ENCODE measurements around the gene CDK5R2.

Gene CDK5R2

DNA sequence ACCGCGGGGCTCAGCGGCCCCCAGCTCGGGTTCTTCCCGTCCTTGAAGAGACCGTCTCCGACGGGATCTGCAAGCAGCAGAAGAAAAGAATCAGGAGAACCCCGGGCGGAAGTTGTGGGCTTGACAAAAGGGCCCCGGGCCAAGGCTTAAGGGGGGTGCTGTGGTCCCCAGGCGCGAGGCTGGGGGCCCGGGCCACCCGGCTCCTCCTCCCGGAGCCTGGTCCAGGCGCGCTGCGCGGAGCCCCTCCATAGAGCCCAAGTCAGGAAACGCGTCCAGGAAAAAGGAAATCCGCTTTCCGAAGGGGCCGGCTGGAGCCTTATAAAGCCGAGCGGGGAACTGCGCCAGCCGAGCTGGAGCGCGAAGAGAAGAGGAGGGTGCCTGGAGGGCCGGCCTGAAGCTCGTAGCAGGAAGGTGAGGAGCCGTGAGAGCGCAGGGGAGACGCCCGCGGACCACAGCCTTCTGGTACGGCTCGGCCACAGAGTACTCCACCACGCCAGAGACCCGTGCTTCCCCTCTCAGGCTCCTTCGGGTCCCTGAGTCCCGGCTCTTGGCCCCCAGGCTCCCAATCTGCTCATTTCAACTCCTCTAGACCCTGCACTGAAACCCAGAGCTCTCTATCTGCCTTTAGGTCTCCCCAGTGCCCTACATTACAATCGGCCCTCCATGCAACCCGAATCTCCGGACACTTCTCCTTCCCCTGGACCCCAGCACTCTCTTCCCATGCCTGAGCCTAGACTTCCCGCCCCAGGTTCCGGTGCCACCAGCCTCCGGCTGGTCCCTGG, 25.0 kb downstream of the CDK5R2 start:
- TF ChIP-seq, protein P1, sequence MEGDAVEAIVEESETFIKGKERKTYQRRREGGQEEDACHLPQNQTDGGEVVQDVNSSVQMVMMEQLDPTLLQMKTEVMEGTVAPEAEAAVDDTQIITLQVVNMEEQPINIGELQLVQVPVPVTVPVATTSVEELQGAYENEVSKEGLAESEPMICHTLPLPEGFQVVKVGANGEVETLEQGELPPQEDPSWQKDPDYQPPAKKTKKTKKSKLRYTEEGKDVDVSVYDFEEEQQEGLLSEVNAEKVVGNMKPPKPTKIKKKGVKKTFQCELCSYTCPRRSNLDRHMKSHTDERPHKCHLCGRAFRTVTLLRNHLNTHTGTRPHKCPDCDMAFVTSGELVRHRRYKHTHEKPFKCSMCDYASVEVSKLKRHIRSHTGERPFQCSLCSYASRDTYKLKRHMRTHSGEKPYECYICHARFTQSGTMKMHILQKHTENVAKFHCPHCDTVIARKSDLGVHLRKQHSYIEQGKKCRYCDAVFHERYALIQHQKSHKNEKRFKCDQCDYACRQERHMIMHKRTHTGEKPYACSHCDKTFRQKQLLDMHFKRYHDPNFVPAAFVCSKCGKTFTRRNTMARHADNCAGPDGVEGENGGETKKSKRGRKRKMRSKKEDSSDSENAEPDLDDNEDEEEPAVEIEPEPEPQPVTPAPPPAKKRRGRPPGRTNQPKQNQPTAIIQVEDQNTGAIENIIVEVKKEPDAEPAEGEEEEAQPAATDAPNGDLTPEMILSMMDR (IDR thresholded peaks at IDR 0.05; ENCODE audit: insufficient read depth, low read depth, low read length, missing control alignments): no peak
- DNase-seq (ENCODE audit: low read depth): no peak
- H3K4me3 ChIP-seq (ENCODE audit: low read depth, low read length): no peak overlapping the region

GRCh38 chr2:218985021-218985324, 25.5 kb downstream of the CDK5R2 start, which contains the start of gene FEV:
FEV (minus strand) TSS chr2:218985184; CDS start chr2:218985075, 109 bp downstream.
- H3K4me3 ChIP-seq (ENCODE audit: low read depth, low read length): no peak within 1 kb of the TSS
- TF ChIP-seq, protein P1 (IDR thresholded peaks at IDR 0.05; ENCODE audit: insufficient read depth, low read depth, low read length, missing control alignments): no peak
- no peak for DNase-seq (ENCODE audit: low read depth)

- DNase-seq (ENCODE audit: low read depth): no peak
- H3K4me3 ChIP-seq (ENCODE audit: low read depth, low read length): no peak overlapping the region
- TF ChIP-seq, protein P1 (IDR thresholded peaks at IDR 0.05; ENCODE audit: insufficient read depth, low read depth, low read length, missing control alignments): no peak
Observed at GRCh38 chr2:218985325-218986091, 26.0 kb downstream of the CDK5R2 start.

GRCh38 chr2:218986148-218986761, 26.8 kb downstream of the CDK5R2 start:
- H3K4me3 ChIP-seq (ENCODE audit: low read depth, low read length): no peak overlapping the region
- no peak for DNase-seq (ENCODE audit: low read depth)
- TF ChIP-seq, protein P1 (IDR thresholded peaks at IDR 0.05; ENCODE audit: insufficient read depth, low read depth, low read length, missing control alignments): no peak

- DNase-seq (ENCODE audit: low read depth): no peak
- TF ChIP-seq, protein P1 (IDR thresholded peaks at IDR 0.05; ENCODE audit: insufficient read depth, low read depth, low read length, missing control alignments): no peak
- no peak overlapping the region for H3K4me3 ChIP-seq (ENCODE audit: low read depth, low read length)
Observed at GRCh38 chr2:218988164-218988563, 28.7 kb downstream of the CDK5R2 start.

GRCh38 chr2:218988650-218989049, 29.2 kb downstream of the CDK5R2 start:
- no peak for DNase-seq (ENCODE audit: low read depth)
- H3K4me3 ChIP-seq (ENCODE audit: low read depth, low read length): no peak overlapping the region
- TF ChIP-seq, protein P1 (IDR thresholded peaks at IDR 0.05; ENCODE audit: insufficient read depth, low read depth, low read length, missing control alignments): no peak
